Measurements from ENCODE around the gene PASK.
"Not testable (repeated sequence)": the region's sequence is repeated elsewhere in the genome, so short reads cannot be mapped to it uniquely, and the experiment has no call there.

DNA sequence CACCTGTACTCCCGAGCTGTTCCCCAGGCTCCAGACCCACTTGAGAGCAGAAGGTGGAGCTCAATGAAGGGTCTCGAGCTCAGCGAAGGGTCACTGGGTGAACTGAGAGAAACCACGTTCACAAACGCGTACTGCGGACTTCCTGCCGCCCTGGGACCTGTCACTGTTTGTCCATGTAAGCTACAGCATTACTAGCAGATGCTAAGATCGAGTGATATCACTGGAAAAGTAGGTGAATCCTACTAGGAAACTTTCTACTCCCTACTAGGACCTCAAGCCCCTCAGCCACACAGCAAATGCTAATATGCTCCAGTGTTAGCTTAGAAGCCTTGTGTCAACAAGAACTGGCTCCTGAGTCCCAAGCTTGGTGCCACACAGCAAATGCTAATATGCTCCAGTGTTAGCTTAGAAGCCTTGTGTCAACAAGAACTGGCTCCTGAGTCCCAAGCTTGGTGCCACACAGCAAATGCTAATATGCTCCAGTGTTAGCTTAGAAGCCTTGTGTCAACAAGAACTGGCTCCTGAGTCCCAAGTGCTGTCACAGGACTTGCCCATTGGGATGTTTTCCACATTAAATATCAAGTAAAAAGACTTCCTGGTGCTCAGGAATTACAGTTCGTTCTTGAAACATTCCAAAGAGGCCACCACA, 56.0 kb downstream of the PASK start:
- TF ChIP-seq, protein P1, sequence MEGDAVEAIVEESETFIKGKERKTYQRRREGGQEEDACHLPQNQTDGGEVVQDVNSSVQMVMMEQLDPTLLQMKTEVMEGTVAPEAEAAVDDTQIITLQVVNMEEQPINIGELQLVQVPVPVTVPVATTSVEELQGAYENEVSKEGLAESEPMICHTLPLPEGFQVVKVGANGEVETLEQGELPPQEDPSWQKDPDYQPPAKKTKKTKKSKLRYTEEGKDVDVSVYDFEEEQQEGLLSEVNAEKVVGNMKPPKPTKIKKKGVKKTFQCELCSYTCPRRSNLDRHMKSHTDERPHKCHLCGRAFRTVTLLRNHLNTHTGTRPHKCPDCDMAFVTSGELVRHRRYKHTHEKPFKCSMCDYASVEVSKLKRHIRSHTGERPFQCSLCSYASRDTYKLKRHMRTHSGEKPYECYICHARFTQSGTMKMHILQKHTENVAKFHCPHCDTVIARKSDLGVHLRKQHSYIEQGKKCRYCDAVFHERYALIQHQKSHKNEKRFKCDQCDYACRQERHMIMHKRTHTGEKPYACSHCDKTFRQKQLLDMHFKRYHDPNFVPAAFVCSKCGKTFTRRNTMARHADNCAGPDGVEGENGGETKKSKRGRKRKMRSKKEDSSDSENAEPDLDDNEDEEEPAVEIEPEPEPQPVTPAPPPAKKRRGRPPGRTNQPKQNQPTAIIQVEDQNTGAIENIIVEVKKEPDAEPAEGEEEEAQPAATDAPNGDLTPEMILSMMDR (IDR thresholded peaks at IDR 0.05) = not testable (repeated sequence)
- TF ChIP-seq POLR2A, EP300, POLR2AphosphoS5 (IDR thresholded peaks at IDR 0.05): not testable (repeated sequence)
